ENCODE results near the gene GUCY2D.

- TF ChIP-seq, protein P1, sequence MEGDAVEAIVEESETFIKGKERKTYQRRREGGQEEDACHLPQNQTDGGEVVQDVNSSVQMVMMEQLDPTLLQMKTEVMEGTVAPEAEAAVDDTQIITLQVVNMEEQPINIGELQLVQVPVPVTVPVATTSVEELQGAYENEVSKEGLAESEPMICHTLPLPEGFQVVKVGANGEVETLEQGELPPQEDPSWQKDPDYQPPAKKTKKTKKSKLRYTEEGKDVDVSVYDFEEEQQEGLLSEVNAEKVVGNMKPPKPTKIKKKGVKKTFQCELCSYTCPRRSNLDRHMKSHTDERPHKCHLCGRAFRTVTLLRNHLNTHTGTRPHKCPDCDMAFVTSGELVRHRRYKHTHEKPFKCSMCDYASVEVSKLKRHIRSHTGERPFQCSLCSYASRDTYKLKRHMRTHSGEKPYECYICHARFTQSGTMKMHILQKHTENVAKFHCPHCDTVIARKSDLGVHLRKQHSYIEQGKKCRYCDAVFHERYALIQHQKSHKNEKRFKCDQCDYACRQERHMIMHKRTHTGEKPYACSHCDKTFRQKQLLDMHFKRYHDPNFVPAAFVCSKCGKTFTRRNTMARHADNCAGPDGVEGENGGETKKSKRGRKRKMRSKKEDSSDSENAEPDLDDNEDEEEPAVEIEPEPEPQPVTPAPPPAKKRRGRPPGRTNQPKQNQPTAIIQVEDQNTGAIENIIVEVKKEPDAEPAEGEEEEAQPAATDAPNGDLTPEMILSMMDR (conservative IDR thresholded peaks at IDR 0.05), result no peak
- TF ChIP-seq ZFX (IDR thresholded peaks at IDR 0.05), result no peak
Measured at GRCh38 chr17:8012045-8012580, 9.7 kb downstream of the GUCY2D start.
